Measurements from ENCODE around the gene PPM1H.

GRCh38 chr12:62879691-62880090 lies 55.3 kb downstream of the PPM1H start:
- no peak for TF ChIP-seq CTCF (IDR thresholded peaks at IDR 0.05; ENCODE audit: low read depth, low read length)
- TF ChIP-seq MAX (IDR thresholded peaks at IDR 0.05; ENCODE audit: low read depth, low read length), result no peak
- no peak for TF ChIP-seq POLR2A (IDR thresholded peaks at IDR 0.05; ENCODE audit: extremely low read depth, insufficient read length)
- TF ChIP-seq MYC (IDR thresholded peaks at IDR 0.05; ENCODE audit: low read depth, low read length), result no peak
